HG03342 (cell line): ENCODE data around the gene OR51A2.
"Not testable (repeated sequence)": the region's sequence is repeated elsewhere in the genome, so short reads cannot be mapped to it uniquely, and the experiment has no call there.

Source experiments
- ATAC-seq: cut with Tn5 transposase; IDR thresholded peaks from one replicate; pipeline ENCODE4 v1.9.1; 2021; ENCODE audit warnings: mild to moderate bottlenecking, moderate library complexity; ENCODE audit not compliant: unreplicated experiment

OR51A2 gene

GRCh38 chr11:4955613-4956012, at the start of gene OR51A2:
OR51A2 (minus strand) TSS chr11:4955713; CDS start chr11:4955713, 0 bp downstream.
- not testable (repeated sequence) for ATAC-seq

GRCh38 chr11:5004424-5005274, 49.1 kb upstream of the OR51A2 start:
- ATAC-seq: no peak

- no peak for ATAC-seq
These were observed 39.0 kb upstream of the OR51A2 start, which contains the start of gene OR51L1 for GRCh38 chr11:4994551-4994950. OR51L1 (plus strand) TSS chr11:4994851; CDS start chr11:4998983, 4,132 bp downstream.

- ATAC-seq: no peak
These were observed 35.5 kb upstream of the OR51A2 start for GRCh38 chr11:4991060-4991459.

- ATAC-seq: no peak
These were observed 28.3 kb upstream of the OR51A2 start for GRCh38 chr11:4983841-4984240.

- ATAC-seq: no peak
These were observed 27.2 kb upstream of the OR51A2 start for GRCh38 chr11:4982678-4983077.

GRCh38 chr11:4979036-4979435, 23.5 kb upstream of the OR51A2 start:
- no peak for ATAC-seq

- ATAC-seq: no peak
These were observed 19.9 kb upstream of the OR51A2 start for GRCh38 chr11:4975436-4975835.

GRCh38 chr11:4962816-4963215, 7.3 kb upstream of the OR51A2 start:
- ATAC-seq: no peak

- ATAC-seq: no peak
These were observed 5.4 kb upstream of the OR51A2 start for GRCh38 chr11:4960877-4961276.

- ATAC-seq: no peak
These were observed 1.9 kb upstream of the OR51A2 start for GRCh38 chr11:4957396-4957795.

GRCh38 chr11:4947505-4947904, 8.0 kb downstream of the OR51A2 start, which contains the start of gene OR51A4:
OR51A4 (minus strand) TSS chr11:4947605; CDS start chr11:4947100, 505 bp downstream.
- no peak for ATAC-seq

- ATAC-seq: no peak
These were observed 18.8 kb downstream of the OR51A2 start for GRCh38 chr11:4936745-4937144.

GRCh38 chr11:4932751-4933150, 22.8 kb downstream of the OR51A2 start:
- no peak for ATAC-seq

GRCh38 chr11:4926608-4927007, 28.9 kb downstream of the OR51A2 start:
- ATAC-seq: no peak

GRCh38 chr11:4924239-4924638, 31.3 kb downstream of the OR51A2 start, which contains the start of gene OR51G1:
OR51G1 (minus strand) TSS chr11:4924339; CDS start chr11:4924339, 0 bp downstream.
- ATAC-seq: no peak

- ATAC-seq: no peak
These were observed 33.2 kb downstream of the OR51A2 start for GRCh38 chr11:4922304-4922703.

- no peak for ATAC-seq
These were observed 33.7 kb downstream of the OR51A2 start for GRCh38 chr11:4921796-4922195.

GRCh38 chr11:4919250-4919649, 36.3 kb downstream of the OR51A2 start, which contains the start of gene OR51G2:
OR51G2 (minus strand) TSS chr11:4919350; CDS start chr11:4915663, 3,687 bp downstream.
- ATAC-seq: no peak

- ATAC-seq: no peak
These were observed 38.9 kb downstream of the OR51A2 start for GRCh38 chr11:4916581-4916980.
